ENCODE results near the gene GRIA3.

- TF ChIP-seq POLR2A (IDR thresholded peaks at IDR 0.05; ENCODE audit: low read length), result no peak
- TF ChIP-seq GATA1 (IDR thresholded peaks at IDR 0.05; ENCODE audit: low read depth, low read length), result no peak
These were observed 303.6 kb downstream of the GRIA3 start for GRCh38 chrX:123487669-123488068.
